Measurements from ENCODE around the gene KRT76.

Gene KRT76

DNA sequence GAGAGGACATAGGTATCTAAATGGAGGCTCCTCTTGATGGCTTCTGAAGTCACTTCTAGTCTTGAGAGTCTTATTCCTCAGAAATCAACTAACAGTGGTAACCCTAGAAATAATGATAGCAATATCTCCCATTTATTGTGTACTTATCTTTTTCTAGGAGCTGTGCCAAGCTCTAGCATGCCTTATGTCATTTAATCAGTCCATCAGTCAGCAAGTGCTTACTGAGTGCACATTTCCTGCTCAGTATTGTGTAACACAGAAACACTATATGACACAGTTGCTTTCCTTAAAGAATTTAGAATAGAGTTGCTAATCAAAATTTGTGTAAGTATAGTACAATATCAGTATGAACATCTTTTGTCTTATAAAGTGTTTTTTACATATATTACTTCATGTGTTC is 36.6 kb downstream of the KRT76 start:
- TF ChIP-seq CTCF (IDR thresholded peaks at IDR 0.05; ENCODE audit: borderline replicate concordance, control extremely low read depth, extremely low read depth, insufficient read depth, missing control alignments), result no peak
- no peak for DNase-seq (ENCODE audit: low spot score)
- in situ Hi-C loops (cut with MboI; ENCODE audit: low sequenced_read_pairs, unreplicated experiment), result no loop called here

DNA sequence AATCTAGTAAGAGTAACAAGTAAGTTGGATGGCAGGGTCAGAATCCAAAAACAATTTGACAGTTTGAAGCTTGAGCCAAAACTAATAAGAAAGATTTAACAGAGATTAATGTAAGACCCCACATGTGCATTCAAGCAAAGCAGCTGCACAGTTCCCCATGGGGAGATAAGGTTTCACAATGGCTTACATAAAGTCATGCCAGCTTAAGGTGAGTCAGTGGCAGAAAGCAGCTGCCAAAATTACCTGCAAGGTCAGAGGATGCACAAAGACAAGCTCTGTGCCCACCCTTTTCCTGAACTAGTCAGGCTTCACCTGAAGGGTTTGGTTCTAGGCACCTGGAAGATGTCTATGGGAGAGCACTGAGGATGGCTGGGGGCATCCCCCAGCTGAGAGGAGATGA is 37.2 kb downstream of the KRT76 start:
- no peak for DNase-seq (ENCODE audit: low spot score)
- no peak for TF ChIP-seq CTCF (IDR thresholded peaks at IDR 0.05; ENCODE audit: borderline replicate concordance, control extremely low read depth, extremely low read depth, insufficient read depth, missing control alignments)
- in situ Hi-C loops (cut with MboI; ENCODE audit: low sequenced_read_pairs, unreplicated experiment), result no loop called here

DNA sequence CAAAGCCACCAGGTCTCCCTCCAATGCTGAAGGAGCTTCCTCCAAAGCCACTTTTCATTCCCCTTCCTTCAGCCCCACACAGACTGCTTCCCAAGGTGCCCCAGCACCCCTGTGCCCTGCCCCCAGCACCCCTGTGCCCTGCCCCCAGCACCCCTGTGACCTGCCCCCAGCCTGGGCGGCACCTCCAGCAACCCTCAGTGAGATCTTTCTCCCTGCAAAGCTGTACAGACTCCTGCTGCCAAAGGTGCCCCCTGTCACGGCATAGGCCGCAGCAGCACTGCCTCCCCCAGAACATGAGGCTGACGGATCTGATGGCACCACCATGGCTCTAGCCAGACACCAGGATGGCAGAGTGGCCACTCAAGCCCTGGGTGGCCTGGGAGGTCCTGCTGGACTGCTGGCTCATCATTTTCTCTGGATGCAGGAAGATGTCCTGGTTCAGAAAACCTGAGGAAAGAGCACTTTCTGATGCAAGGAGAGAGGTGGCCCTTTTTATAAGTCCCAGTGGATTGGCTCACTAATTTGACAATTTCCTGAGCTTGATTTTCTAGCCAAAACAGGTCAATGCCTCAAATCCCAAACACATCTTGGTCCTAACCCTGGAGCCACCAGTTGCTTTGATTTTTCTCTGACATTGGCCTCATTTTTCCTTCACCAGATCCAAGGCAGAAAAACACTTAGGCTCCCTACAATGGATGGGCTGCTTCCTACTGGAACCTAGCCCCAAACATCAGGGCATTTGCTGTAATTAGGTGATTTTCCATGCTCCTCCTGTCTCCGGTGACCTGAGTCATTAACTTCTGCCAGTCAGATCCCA is 41.1 kb downstream of the KRT76 start:
- no peak for TF ChIP-seq CTCF (IDR thresholded peaks at IDR 0.05; ENCODE audit: borderline replicate concordance, control extremely low read depth, extremely low read depth, insufficient read depth, missing control alignments)
- DNase-seq (ENCODE audit: low spot score), result no peak
- in situ Hi-C loops (cut with MboI; ENCODE audit: low sequenced_read_pairs, unreplicated experiment), result no loop called here

DNA sequence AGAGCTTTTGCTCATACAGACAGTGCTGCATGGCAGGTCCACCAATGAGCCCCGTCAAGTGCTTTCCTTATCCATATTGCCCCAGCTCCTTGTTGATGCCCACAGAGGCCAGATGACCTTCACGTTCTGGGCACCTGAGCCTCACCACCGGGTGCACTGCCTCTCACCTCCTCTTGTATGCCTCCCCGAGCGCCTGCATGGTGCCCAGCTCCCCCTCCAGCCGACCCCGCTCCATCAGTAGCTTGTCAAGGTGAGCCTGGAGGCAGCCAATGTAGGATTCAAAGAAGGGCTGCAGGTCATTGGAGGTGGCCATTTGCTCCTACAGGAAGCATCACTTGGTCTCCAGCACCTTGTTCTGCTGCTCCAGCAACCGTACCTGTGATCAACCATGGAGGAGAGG is 42.0 kb downstream of the KRT76 start:
- in situ Hi-C loops (cut with MboI; ENCODE audit: low sequenced_read_pairs, unreplicated experiment), result no loop called here
- DNase-seq (ENCODE audit: low spot score), result no peak

DNA sequence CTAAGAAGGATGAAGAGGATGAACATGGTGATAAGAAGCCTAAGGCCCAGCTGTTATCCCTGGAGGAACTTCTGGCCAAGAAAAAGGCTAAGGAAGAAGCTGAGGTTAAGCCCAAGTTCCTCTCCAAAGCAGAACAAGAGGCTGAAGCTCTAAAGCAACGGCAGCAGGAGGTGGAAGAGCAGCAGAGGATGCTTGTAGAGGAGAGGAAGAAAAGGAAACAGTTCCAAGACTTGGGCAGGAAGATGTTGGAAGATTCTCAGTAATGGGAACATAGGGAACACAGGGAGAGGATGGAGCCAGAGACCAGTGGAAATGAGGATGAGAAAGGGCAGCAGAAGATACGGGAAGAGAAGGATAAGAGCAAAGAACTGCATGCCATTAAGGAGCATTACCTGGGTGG is 46.4 kb downstream of the KRT76 start:
- in situ Hi-C loops (cut with MboI; ENCODE audit: low sequenced_read_pairs, unreplicated experiment), result no loop called here

More for the DNA sequence above, 42.0 kb downstream of the KRT76 start:
- TF ChIP-seq CTCF (IDR thresholded peaks at IDR 0.05; ENCODE audit: borderline replicate concordance, control extremely low read depth, extremely low read depth, insufficient read depth, missing control alignments), result no peak

GRCh38 chr12:52730383-52730782 is 46.8 kb downstream of the KRT76 start:
- DNase-seq (ENCODE audit: low spot score), result no peak
- TF ChIP-seq CTCF (IDR thresholded peaks at IDR 0.05; ENCODE audit: borderline replicate concordance, control extremely low read depth, extremely low read depth, insufficient read depth, missing control alignments), result no peak
- in situ Hi-C loops (cut with MboI; ENCODE audit: low sequenced_read_pairs, unreplicated experiment), result no loop called here

More for the DNA sequence above, 46.4 kb downstream of the KRT76 start:
- no peak for TF ChIP-seq CTCF (IDR thresholded peaks at IDR 0.05; ENCODE audit: borderline replicate concordance, control extremely low read depth, extremely low read depth, insufficient read depth, missing control alignments)
- DNase-seq (ENCODE audit: low spot score), result no peak
